Activated B cell treated with CpG ODN at 0.5 μM for 24 hours (primary cell): ENCODE data around the gene SLX9. TPM values are rescaled to one million over a fixed set of nuclear protein-coding genes. Genes with fewer than 3 reads are reported as not detected.
"Not testable (repeated sequence)": the region's sequence is repeated elsewhere in the genome, so short reads cannot be mapped to it uniquely, and the experiment has no call there.

Experiments used
- ATAC-seq: fragments of 200-7000 bp; cut with Tn5 transposase; one replicate; pipeline ENCODE4 v1.10.0; 2021; ENCODE audit warnings: low read depth, mild to moderate bottlenecking, moderate library complexity
- CTCF ChIA-PET: fragments of 350-600 bp; sonication (Branson Sonifier 250); formaldehyde crosslinking; loops from one replicate; lab custom pipeline; 2021; ENCODE audit warnings: antibody characterized with exemption; lab: Charles Lee
- POLR2A ChIA-PET: fragments of 350-600 bp; sonication (Branson Sonifier 250); formaldehyde crosslinking; loops from one replicate; lab custom pipeline; 2021; ENCODE audit warnings: antibody characterized with exemption; lab: Charles Lee
- DNase-seq: peaks from one replicate; pipeline ENCODE4 v3.0.0; 2022
- H3K27ac Mint-ChIP-seq: one replicate; pipeline ENCODE4 v1.8.0; 2020; ENCODE audit warnings: mixed read lengths
- H3K27me3 Mint-ChIP-seq: one replicate; pipeline ENCODE4 v1.8.0; 2021; ENCODE audit warnings: mixed read lengths
- H3K36me3 Mint-ChIP-seq: one replicate; pipeline ENCODE4 v1.8.0; 2021; ENCODE audit warnings: low read depth, mixed read lengths
- H3K4me1 Mint-ChIP-seq: one replicate; pipeline ENCODE4 v1.8.0; 2021; ENCODE audit warnings: mixed read lengths
- H3K4me3 Mint-ChIP-seq: one replicate; pipeline ENCODE4 v1.8.0; 2020; ENCODE audit warnings: mild to moderate bottlenecking, mixed read lengths
- H3K9me3 Mint-ChIP-seq: one replicate; pipeline ENCODE4 v1.8.0; 2020; ENCODE audit warnings: mixed read lengths
- intact Hi-C: fragments of 100-400 bp; cut with micrococcal nuclease; formaldehyde crosslinking; loops from one replicate; pipeline ENCODE4 v1.15.1; 2024
- total RNA-seq: library from RNA; stranded (reverse); gene quantifications from 2 replicates; pipeline ENCODE4 v1.2.3, GENCODE V29; 2022
- TF ChIP-seq, protein P1 (sequence below): fragments of 200-600 bp; IDR thresholded peaks from one replicate; pipeline ENCODE4 v1.8.0; 2022; ENCODE audit warnings: antibody characterized with exemption, mild to moderate bottlenecking

SLX9 gene
- total RNA-seq, 1 donor from 2014 or later, result 26.0 TPM

DNA sequence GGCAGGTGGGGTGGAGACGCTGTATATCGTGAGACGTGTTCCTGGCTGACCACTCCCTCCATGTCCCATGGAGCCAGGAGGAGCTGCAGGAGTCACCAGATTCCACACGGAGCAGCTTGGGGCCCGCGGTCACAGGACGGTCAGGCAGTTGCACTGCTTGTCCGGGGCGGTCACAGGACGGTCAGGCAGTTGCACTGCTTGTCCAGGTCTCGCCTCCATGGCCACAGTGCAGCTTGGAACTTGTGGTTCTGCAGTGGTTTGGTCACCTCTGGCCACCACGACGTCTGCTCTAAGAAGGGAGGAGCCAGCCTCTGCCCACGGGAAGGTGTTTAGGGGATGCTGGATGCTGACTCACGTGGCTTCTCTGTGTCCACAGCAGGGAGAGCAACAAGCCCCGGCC, 33.0 kb downstream of the SLX9 start:
- ATAC-seq, result no peak
- Mint-ChIP-seq H3K27me3 (no peaks in the 10 kb centered on the region), H3K4me3 (no peak overlapping the region), H3K36me3 (peaks cover 25% of the 10 kb centered on the region), H3K27ac (no peak overlapping the region), H3K9me3 (no peaks in the 10 kb centered on the region), H3K4me1 (peaks cover 9% of the 10 kb centered on the region)
- intact Hi-C loops, result no loop called here
- DNase-seq, result no peak
- POLR2A ChIA-PET, result no interaction called here
- TF ChIP-seq, protein P1, sequence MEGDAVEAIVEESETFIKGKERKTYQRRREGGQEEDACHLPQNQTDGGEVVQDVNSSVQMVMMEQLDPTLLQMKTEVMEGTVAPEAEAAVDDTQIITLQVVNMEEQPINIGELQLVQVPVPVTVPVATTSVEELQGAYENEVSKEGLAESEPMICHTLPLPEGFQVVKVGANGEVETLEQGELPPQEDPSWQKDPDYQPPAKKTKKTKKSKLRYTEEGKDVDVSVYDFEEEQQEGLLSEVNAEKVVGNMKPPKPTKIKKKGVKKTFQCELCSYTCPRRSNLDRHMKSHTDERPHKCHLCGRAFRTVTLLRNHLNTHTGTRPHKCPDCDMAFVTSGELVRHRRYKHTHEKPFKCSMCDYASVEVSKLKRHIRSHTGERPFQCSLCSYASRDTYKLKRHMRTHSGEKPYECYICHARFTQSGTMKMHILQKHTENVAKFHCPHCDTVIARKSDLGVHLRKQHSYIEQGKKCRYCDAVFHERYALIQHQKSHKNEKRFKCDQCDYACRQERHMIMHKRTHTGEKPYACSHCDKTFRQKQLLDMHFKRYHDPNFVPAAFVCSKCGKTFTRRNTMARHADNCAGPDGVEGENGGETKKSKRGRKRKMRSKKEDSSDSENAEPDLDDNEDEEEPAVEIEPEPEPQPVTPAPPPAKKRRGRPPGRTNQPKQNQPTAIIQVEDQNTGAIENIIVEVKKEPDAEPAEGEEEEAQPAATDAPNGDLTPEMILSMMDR, result no peak
- CTCF ChIA-PET, result interaction anchor here (1.4 kb wide), 1 partner anchor 23 kb away, joined by 4 read pairs; no protein-coding TSS in a partner anchor

DNA sequence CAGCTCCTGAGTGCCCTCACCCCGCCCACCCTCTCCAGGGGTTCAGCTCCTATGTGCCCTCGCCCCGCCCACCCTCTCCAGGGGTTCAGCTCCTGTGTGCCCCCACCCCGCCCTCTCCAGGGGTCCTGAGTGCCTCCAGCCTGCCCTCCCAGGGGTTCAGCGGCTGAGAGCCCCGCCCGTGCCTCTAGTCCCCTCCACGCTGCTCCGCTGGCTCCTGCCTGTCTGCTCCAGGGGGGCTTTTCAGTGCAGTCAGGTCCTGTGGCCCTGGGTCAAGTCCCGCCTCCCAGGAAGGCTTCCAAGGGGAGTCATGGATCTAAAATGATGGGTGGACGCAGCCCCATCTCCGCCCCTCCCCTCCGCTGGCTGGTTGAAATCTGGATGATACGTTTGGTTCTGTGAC, 33.8 kb downstream of the SLX9 start:
- peaks cover 24% of the 10 kb centered on the region for H3K36me3 Mint-ChIP-seq
- H3K9me3 Mint-ChIP-seq, result no peaks in the 10 kb centered on the region
- POLR2A ChIA-PET, result no interaction called here
- H3K27me3 Mint-ChIP-seq, result no peaks in the 10 kb centered on the region
- H3K27ac Mint-ChIP-seq, result no peak overlapping the region
- DNase-seq, result no peak
- intact Hi-C loops, result no loop called here
- H3K4me1 Mint-ChIP-seq, result peaks cover 9% of the 10 kb centered on the region
- ATAC-seq, result no peak
- TF ChIP-seq, protein P1, result no peak
- H3K4me3 Mint-ChIP-seq, result no peak overlapping the region
- CTCF ChIA-PET, result interaction anchor here (1.4 kb wide), 1 partner anchor 24 kb away, joined by 4 read pairs; no protein-coding TSS in a partner anchor

DNA sequence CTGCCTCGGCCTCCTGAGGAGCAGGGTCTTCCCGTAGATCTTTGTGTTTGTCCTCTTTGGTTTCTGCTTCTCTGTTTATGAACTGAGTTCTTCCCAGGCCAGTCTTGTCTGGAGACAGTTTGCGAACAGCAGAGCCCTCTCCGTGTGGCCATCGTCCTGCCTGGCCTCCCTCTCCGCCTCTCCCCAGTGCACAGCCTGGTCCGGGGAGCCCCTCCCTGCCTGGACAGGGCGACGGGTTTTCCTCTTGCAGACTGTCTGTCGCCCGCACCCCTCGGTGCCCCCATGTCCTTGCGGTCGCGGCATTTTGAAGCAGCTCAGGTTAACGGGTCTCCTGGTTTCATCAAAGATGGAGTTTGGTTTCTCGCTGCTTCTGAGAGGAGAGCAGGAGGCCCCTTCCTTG, 34.8 kb downstream of the SLX9 start:
- ChIA-PET POLR2A (no interaction called here), CTCF (no interaction called here)
- no peak for ATAC-seq
- no peak for DNase-seq
- Mint-ChIP-seq H3K4me3 (no peak overlapping the region), H3K4me1 (peaks cover 5% of the 10 kb centered on the region), H3K27me3 (no peaks in the 10 kb centered on the region), H3K27ac (no peak overlapping the region), H3K9me3 (no peaks in the 10 kb centered on the region), H3K36me3 (peaks cover 22% of the 10 kb centered on the region)
- TF ChIP-seq, protein P1, result no peak
- intact Hi-C loops, result no loop called here

DNA sequence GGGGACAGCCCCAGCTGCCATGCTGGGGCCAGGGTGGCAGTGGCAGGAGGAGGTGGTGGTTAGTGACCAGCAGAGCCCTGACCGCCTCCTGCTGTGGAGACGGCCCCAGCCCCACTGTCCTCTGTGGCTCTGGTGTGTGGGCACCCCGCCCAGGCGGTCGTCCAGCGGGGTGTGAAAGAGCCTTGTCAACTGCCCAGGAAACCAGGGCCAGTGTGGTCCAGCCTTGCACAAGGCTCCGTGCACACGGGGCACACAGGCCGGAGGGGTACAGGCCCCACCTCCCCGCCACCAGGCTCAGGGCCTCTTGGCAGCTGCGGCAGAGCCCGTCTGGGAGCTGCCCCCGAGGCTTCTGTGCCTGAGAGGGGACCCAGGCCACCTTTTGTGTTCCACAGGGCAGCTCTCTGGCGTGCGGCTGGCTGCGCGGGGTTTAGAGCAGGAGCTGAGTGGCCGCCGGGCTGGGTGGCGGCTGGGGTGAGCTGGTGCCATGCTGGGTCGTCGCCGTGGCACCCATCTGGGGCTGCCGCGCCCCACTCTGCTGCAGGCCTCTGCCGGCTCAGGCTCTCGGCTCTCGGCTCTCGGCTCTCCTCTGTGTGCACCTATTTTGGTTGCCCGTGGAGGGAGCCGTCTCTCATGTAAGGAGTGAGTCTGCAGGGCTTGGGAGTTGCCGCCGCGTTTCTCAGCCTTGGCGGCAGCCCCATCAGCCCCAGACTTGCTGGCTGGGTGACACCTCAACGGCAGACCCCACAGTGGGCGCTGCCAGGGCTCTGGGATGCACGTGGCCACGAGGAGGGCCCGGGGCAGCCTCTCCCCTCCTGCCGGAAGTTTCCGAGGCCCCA, 36.1 kb downstream of the SLX9 start:
- no peak for ATAC-seq

DNA sequence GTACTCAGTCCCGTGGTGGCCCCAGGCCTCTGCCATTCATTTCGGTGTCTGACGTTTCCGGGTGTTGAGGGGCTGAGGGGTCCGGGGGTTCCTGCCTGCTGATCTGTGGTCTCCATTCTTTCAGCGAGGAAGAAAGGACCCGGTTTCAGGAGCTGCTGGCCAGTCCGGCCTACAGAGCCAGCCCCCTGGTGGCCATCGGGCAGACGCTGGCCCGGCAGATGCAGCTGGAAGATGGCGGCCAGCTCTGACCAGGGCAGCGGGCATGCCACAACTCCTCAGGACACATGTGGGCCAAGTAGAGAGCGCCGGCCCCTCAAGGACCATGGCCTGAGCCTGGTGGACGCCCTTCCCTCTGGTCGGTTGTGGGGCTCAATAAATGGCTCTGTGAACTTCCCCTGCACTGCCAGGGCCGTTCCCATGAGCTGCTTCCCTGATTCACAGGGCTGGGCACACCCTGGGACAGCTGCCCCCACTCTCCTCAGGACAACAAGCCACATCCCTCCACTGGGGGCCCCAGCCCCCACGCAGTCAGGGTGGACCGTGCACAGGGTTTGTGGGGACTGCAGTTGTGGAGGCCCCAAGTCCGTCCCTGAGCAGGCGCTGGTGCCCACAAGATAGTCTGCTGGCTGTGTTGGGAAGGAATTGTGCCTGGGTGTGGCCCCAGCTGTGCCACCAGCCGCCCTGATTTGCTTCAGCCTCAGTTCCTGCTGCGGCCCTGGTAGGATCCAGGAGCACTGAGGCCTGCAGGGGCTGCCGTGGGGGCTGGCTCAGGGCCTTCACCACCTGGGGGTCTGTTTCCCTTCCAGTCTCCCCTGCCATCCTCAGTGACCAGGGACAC, 36.9 kb downstream of the SLX9 start:
- H3K36me3 Mint-ChIP-seq, result peaks cover 17% of the 10 kb centered on the region
- H3K9me3 Mint-ChIP-seq, H3K27ac Mint-ChIP-seq, CTCF ChIA-PET, H3K4me1 Mint-ChIP-seq, intact Hi-C loops, H3K4me3 Mint-ChIP-seq, DNase-seq, H3K27me3 Mint-ChIP-seq, POLR2A ChIA-PET, ATAC-seq: not testable (repeated sequence)

More for the DNA sequence above, 36.1 kb downstream of the SLX9 start:
- TF ChIP-seq, protein P1, result no peak
- intact Hi-C loops, result no loop called here
- Mint-ChIP-seq H3K36me3 (peaks cover 17% of the 10 kb centered on the region), H3K4me1 (no peaks in the 10 kb centered on the region), H3K4me3 (no peak overlapping the region), H3K27ac (no peak overlapping the region), H3K9me3 (no peaks in the 10 kb centered on the region), H3K27me3 (no peaks in the 10 kb centered on the region)
- ChIA-PET CTCF (no interaction called here), POLR2A (no interaction called here)
- no peak for DNase-seq
